Erythroblast (primary cell): Measurements from ENCODE around the gene AFF3.

Experiments
- GATA1 ChIP-seq: IDR thresholded peaks from 2 replicates; pipeline ENCODE4 v1.6.1; 2011; ENCODE audit warnings: low read depth, mild to moderate bottlenecking, control low read depth, low read length, moderate library complexity
- POLR2A ChIP-seq: IDR thresholded peaks from 2 replicates; pipeline ENCODE4 v1.6.1; 2011; ENCODE audit warnings: mild to moderate bottlenecking, low read length

GRCh38 chr2:100182494-100183361 is 40.3 kb upstream of the AFF3 start:
- TF ChIP-seq POLR2A = no peak
- no peak for TF ChIP-seq GATA1
